Activated effector memory CD4-positive, alpha-beta T cell treated with Interleukin-2 at 50 U/mL for 16 hours (primary cell): ENCODE measurements around the gene SERBP1.
"Not testable (repeated sequence)": the region's sequence is repeated elsewhere in the genome, so short reads cannot be mapped to it uniquely, and the experiment has no call there.

ENCODE experiments used
- DNase-seq: peaks from one replicate; pipeline ENCODE4 v3.0.0-alpha.2; 2020

Gene SERBP1

GRCh38 chr1:67430358-67431155, at the start of gene SERBP1:
TSS of gene SERBP1 (minus strand) at chr1:67430402. CDS start at chr1:67430300, 102 bp downstream.
- DNase-seq = peak; percentile 95

GRCh38 chr1:67479146-67479891, 49.1 kb upstream of the SERBP1 start:
- no peak for DNase-seq

GRCh38 chr1:67476906-67477305, 46.7 kb upstream of the SERBP1 start:
- no peak for DNase-seq

GRCh38 chr1:67476006-67476482, 45.8 kb upstream of the SERBP1 start:
- no peak for DNase-seq

- no peak for DNase-seq
Observed at GRCh38 chr1:67472056-67472455, 41.9 kb upstream of the SERBP1 start.

- no peak for DNase-seq
Observed at GRCh38 chr1:67469431-67469830, 39.2 kb upstream of the SERBP1 start.

- DNase-seq = no peak
Observed at GRCh38 chr1:67468066-67468718, 38.0 kb upstream of the SERBP1 start.

GRCh38 chr1:67465375-67465774, 35.2 kb upstream of the SERBP1 start:
- no peak for DNase-seq

GRCh38 chr1:67464746-67465145, 34.5 kb upstream of the SERBP1 start:
- no peak for DNase-seq

GRCh38 chr1:67464058-67464457, 33.9 kb upstream of the SERBP1 start:
- no peak for DNase-seq

- no peak for DNase-seq
Observed at GRCh38 chr1:67463298-67463955, 33.2 kb upstream of the SERBP1 start.

GRCh38 chr1:67460676-67461500, 30.7 kb upstream of the SERBP1 start:
- DNase-seq = no peak

GRCh38 chr1:67459068-67459467, 28.9 kb upstream of the SERBP1 start:
- DNase-seq = no peak

GRCh38 chr1:67458663-67459062, 28.5 kb upstream of the SERBP1 start:
- DNase-seq = no peak

GRCh38 chr1:67457247-67457646, 27.0 kb upstream of the SERBP1 start:
- DNase-seq = no peak

GRCh38 chr1:67451815-67452214, 21.6 kb upstream of the SERBP1 start:
- no peak for DNase-seq

GRCh38 chr1:67451356-67451755, 21.2 kb upstream of the SERBP1 start:
- DNase-seq = no peak

- no peak for DNase-seq
Observed at GRCh38 chr1:67446893-67447292, 16.7 kb upstream of the SERBP1 start.

GRCh38 chr1:67446014-67446413, 15.8 kb upstream of the SERBP1 start:
- not testable (repeated sequence) for DNase-seq

GRCh38 chr1:67441739-67442281, 11.6 kb upstream of the SERBP1 start:
- DNase-seq = no peak

GRCh38 chr1:67441183-67441582, 11.0 kb upstream of the SERBP1 start:
- DNase-seq = peak; percentile 19

GRCh38 chr1:67440339-67440738, 10.1 kb upstream of the SERBP1 start:
- DNase-seq = no peak
